Testis (tissue), 3 donors: ENCODE results near the gene TGFBR2. TPM values are rescaled to one million over a fixed set of nuclear protein-coding genes. Genes with fewer than 3 reads are reported as not detected.

Experiments used
- DNase-seq: peaks from one replicate; pipeline ENCODE4 v3.0.0-alpha.2; 2019
- H3K27ac ChIP-seq, 2 donors: fragments of 200-600 bp; sonication (generic); one replicate each; pipeline ENCODE4 v1.5.1; 2019
- H3K27me3 ChIP-seq: fragments of 200-600 bp; sonication (generic); one replicate; pipeline ENCODE4 v1.5.1; 2019
- H3K36me3 ChIP-seq: fragments of 200-600 bp; sonication (generic); one replicate; pipeline ENCODE4 v1.5.1; 2017; ENCODE audit warnings: low read depth; ENCODE audit errors: missing control alignments
- H3K4me1 ChIP-seq: fragments of 200-600 bp; sonication (generic); one replicate; pipeline ENCODE4 v1.5.1; 2019
- H3K4me3 ChIP-seq, 2 donors: fragments of 200-600 bp; sonication (generic); one replicate each; pipeline ENCODE4 v1.5.1; 2017 to 2019
- H3K9me3 ChIP-seq: fragments of 200-600 bp; sonication (generic); one replicate; pipeline ENCODE4 v1.5.1; 2017
- POLR2A ChIP-seq: fragments of 450-650 bp; IDR thresholded peaks from one replicate; pipeline ENCODE4 v1.6.1; 2017; ENCODE audit warnings: antibody characterized with exemption, mild to moderate bottlenecking, moderate library complexity
- WGBS, 2 donors: methylation state at CpG; one replicate each; pipeline ENCODE4 v1.1.5; 2018; 5-methylcytosine and 5-hydroxymethylcytosine counted together
- intact Hi-C: fragments of 100-400 bp; cut with DNase I; formaldehyde crosslinking; loops from one replicate; pipeline ENCODE4 v1.15.1; 2023; ENCODE audit warnings: low total_unique reads
- polyA plus RNA-seq: library from polyadenylated mRNA; stranded (reverse); fragments of 350-450 nt; fragmentation: Illumina TruSeq; extraction: RNeasy Lipid Tissue Mini Kit (QIAGEN cat#74804); gene quantifications from one replicate; pipeline ENCODE4 v1.2.3, GENCODE V29; 2014; ENCODE audit warnings: low read depth, low replicate concordance; ENCODE audit not compliant: insufficient read depth
- total RNA-seq, 2 donors: library from RNA; depleted of rRNA; stranded (reverse); fragments of >200 nt; gene quantifications; one replicate each; pipeline ENCODE4 v1.2.3, GENCODE V29; 2016
- TF ChIP-seq, protein P1 (sequence below), 3 experiments: fragments of 450-650 bp in 2 of 3; fragments of 200-600 bp in 1 of 3; sonication (generic) in 1 of 3; IDR thresholded peaks; one replicate each; pipeline ENCODE4 v1.5.1; 2016 to 2019; ENCODE audit warnings: antibody characterized with exemption in 3 of 3, mild to moderate bottlenecking in 2 of 3, moderate library complexity in 1 of 3

The TGFBR2 gene
- total and polyA plus RNA-seq, 3 donors from 2014 or later: 18.7 to 35.3 (median 26.1) TPM

DNA sequence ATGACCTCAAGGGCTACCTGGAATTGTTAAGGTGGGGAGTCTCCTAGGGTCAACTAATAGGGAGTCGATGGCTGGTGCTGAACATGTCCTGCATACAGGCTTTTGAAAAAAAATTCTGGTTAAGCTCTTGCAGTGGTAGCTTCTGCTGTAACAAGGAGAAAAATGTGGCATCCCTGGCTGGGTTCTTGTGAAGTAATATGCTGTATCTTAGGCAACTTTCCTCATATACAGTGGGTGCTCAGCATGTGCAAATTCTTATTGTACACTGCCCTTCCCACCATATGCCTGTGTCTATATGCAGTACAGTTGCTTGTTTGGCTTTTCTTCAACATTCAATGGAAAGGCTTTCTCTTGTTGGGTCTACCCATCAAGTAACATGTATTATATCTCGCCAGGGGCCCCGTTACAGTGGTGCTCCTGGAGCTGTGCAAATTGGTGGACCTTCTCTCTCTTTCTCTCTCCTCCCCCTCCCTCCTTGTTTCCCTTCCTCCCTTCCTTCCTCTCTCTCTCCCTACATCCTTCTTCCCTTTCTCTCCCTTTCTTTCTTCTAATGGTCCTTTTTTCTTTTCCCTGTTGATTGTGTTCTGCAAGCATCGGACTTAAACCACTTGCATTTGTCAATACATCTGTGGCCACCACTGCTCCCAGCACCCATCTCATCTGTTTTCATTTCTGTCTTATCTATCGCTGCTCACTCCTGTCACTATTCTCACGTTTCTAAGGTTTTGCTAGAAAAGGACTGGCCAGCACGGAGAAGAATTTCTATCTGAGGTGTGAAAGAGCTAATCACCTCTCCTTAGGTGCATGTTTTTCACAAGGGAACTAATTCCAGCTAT is 35.2 kb downstream of the TGFBR2 start:
- intact Hi-C loops: no loop called here
- TF ChIP-seq POLR2A: no peak
- TF ChIP-seq, protein P1, sequence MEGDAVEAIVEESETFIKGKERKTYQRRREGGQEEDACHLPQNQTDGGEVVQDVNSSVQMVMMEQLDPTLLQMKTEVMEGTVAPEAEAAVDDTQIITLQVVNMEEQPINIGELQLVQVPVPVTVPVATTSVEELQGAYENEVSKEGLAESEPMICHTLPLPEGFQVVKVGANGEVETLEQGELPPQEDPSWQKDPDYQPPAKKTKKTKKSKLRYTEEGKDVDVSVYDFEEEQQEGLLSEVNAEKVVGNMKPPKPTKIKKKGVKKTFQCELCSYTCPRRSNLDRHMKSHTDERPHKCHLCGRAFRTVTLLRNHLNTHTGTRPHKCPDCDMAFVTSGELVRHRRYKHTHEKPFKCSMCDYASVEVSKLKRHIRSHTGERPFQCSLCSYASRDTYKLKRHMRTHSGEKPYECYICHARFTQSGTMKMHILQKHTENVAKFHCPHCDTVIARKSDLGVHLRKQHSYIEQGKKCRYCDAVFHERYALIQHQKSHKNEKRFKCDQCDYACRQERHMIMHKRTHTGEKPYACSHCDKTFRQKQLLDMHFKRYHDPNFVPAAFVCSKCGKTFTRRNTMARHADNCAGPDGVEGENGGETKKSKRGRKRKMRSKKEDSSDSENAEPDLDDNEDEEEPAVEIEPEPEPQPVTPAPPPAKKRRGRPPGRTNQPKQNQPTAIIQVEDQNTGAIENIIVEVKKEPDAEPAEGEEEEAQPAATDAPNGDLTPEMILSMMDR (IDR thresholded peaks at IDR 0.05): no peak
- Histone ChIP-seq H3K27me3 (no peaks in the 10 kb centered on the region), H3K27ac (no peak overlapping the region), H3K4me3 (no peak overlapping the region), H3K4me1 (no peaks in the 10 kb centered on the region), H3K36me3 (no peaks in the 10 kb centered on the region), H3K9me3 (no peaks in the 10 kb centered on the region)
- 86 to 93% methylated on average over 7 of the region's 7 CpGs for WGBS, 2 donors
- no peak for DNase-seq

DNA sequence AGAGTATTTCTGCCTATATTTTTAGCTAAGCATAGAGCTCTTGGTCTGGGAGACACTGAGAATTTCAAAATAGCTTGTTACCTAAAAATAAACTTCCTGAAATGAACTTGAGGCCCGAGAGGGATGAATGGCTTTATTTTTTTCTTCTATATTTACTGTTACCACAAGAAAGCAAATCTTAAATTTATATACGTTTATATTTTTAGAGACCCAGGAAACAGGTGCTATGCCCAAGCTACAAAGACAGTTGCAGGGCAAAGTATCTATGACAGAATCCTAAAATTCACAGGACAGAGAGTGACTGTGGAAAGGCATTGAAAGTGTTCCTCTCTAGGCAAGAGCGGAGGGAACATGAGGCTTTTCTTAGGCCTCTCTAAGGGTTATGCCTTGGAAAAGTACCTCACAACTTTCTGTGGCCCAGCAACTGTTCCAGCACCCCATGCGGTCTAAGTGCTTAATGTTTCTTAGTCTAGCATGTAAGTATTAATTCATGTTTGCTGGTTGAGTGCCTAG is 36.5 kb downstream of the TGFBR2 start:
- Histone ChIP-seq H3K4me3 (no peak overlapping the region), H3K36me3 (no peaks in the 10 kb centered on the region), H3K27me3 (no peaks in the 10 kb centered on the region), H3K4me1 (no peaks in the 10 kb centered on the region), H3K9me3 (no peaks in the 10 kb centered on the region), H3K27ac (no peak overlapping the region)
- intact Hi-C loops: no loop called here
- WGBS, 2 donors: 37 to 66% methylated on average over 4 of the region's 4 CpGs
- TF ChIP-seq, protein P1 (IDR thresholded peaks at IDR 0.05): no peak
- no peak for DNase-seq

DNA sequence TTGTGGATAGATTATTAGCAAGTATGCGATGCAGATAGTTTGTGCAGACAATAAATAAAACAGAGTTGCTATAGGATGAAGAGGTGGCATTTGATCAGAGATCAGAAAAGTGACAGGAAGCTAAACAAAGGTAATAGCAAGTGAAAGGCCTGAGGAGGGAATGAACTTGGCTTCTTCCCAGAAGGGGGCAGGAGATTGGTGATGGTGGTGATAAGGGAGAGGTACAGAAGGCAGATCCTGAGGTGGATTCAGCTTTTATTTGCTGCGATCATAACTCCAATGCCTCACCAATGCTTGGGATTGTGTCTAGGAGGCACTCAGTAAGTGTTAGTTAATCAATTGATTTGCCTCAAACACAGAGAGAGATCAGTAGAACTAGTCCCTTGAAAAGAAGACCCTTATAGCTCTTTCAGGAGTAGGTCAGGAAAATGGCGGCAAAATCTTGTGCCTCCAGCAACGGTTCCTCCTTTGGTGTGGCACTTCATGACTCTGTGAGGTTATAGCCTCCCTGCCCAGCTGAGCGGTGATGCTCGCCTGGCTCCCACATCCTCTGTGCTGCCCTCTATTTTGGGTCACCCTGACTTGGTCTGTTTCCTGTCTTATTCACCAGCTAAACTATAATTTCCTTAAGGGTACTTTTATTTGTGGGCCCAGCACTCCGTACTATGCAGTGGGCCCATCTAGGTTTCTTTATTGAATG is 37.5 kb downstream of the TGFBR2 start:
- DNase-seq: no peak
- TF ChIP-seq, protein P1 (IDR thresholded peaks at IDR 0.05): no peak
- no peak for TF ChIP-seq POLR2A
- 90 to 94% methylated on average over 7 of the region's 7 CpGs for WGBS, 2 donors
- no peak overlapping the region for H3K4me3 ChIP-seq
- H3K27ac ChIP-seq: no peak overlapping the region
- intact Hi-C loops: no loop called here
- H3K36me3 ChIP-seq: no peaks in the 10 kb centered on the region
- no peaks in the 10 kb centered on the region for H3K4me1 ChIP-seq
- H3K27me3 ChIP-seq: no peaks in the 10 kb centered on the region
- H3K9me3 ChIP-seq: no peaks in the 10 kb centered on the region

DNA sequence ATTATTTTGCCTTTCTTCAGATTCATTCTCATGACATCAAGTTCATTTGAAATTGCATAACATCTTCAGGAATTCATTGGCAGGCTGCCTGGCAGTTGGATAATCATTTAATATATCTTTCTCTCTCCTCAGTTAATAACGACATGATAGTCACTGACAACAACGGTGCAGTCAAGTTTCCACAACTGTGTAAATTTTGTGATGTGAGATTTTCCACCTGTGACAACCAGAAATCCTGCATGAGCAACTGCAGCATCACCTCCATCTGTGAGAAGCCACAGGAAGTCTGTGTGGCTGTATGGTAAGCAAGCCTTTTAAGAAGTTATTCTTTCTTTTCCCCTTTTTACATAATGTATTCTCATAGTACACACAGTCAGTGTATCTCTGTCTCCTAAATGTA is 38.2 kb downstream of the TGFBR2 start:
- intact Hi-C loops: no loop called here
- H3K36me3 ChIP-seq: no peaks in the 10 kb centered on the region
- TF ChIP-seq POLR2A: no peak
- TF ChIP-seq, protein P1 (IDR thresholded peaks at IDR 0.05): no peak
- H3K4me1 ChIP-seq: no peaks in the 10 kb centered on the region
- H3K9me3 ChIP-seq: no peaks in the 10 kb centered on the region
- no peak overlapping the region for H3K27ac ChIP-seq
- H3K4me3 ChIP-seq: no peak overlapping the region
- 47 to 48% methylated on average over 2 of the region's 2 CpGs for WGBS, 2 donors
- DNase-seq: no peak
- no peaks in the 10 kb centered on the region for H3K27me3 ChIP-seq
